ENCODE results near the gene CEACAM18.

DNA sequence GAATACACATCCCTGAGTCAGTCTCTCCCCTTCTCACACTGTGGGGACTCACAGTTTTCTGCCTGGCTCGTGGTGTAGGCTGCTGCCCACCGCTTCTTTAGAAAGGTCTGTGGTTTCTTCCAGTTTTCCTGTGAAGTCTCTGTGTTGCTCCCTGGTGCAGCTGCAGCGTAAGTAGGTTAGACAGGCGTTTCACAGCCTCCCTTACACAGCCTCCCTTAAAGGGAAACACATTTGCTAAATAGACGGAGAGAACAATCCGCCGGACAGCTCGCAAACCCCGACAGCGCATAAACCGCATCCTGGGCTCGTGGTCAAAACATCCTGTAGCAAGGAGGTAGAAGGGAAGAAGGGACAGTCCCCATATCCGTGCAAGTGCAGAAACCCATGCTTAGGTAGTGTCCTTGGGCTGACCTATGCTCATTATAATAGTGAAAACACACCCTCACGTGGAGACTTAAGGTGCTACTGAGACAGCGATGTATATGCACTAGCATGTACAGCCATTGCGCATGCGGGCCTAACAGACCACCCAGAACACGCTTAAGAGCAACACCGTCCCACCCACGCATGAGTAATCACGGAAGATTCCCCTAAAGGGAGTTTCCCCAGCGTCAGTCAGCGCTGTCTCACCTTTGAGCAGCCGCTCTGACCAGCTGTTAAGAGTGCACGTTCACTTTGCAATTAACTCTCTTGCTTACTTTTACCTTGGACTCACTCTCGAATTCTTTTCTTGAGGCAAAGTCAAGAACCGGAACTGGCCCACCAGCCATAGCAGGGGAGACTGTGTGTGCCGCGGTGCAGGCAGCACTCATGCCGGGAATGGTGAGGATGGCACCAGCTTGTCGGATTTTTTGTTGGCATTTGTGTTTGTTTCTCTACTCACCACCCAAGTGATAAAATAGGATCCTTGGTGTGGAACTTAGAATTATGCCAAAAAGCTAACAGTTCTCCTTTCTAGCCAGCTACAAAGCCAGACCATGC lies 36.6 kb upstream of the CEACAM18 start:
- TF ChIP-seq, protein P1, sequence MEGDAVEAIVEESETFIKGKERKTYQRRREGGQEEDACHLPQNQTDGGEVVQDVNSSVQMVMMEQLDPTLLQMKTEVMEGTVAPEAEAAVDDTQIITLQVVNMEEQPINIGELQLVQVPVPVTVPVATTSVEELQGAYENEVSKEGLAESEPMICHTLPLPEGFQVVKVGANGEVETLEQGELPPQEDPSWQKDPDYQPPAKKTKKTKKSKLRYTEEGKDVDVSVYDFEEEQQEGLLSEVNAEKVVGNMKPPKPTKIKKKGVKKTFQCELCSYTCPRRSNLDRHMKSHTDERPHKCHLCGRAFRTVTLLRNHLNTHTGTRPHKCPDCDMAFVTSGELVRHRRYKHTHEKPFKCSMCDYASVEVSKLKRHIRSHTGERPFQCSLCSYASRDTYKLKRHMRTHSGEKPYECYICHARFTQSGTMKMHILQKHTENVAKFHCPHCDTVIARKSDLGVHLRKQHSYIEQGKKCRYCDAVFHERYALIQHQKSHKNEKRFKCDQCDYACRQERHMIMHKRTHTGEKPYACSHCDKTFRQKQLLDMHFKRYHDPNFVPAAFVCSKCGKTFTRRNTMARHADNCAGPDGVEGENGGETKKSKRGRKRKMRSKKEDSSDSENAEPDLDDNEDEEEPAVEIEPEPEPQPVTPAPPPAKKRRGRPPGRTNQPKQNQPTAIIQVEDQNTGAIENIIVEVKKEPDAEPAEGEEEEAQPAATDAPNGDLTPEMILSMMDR (IDR thresholded peaks at IDR 0.05) = no peak
- TF ChIP-seq ZFX (IDR thresholded peaks at IDR 0.05; ENCODE audit: borderline replicate concordance) = no peak

All from 22Rv1 (cell line).